Measurements from ENCODE around the gene SERTAD2. TPM values are rescaled to one million over a fixed set of nuclear protein-coding genes. Genes with fewer than 3 reads are reported as not detected.

The SERTAD2 gene
- total RNA-seq, 2 experiments from 2014 or later = 24.3 to 53.7 TPM

DNA sequence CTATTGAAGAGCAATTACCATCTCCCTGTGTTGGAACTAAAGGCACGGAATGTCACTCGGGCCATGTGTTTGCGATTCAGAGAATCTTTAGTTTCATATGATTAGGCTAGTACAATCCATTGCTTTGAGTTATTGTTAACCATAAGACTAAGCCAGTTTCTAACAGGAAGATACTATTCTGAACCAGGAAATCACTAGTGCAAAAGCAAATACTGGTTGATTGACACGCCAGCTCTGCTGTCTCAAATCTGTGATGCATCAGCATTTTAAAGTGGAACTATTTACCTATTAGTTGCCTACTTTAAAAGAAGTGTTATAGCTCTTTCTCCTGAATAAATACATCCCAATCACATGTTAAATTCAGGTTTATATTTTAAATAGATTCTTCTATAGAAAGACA lies 67.7 kb downstream of the SERTAD2 start:
- H3K36me3 Mint-ChIP-seq = peaks cover 24% of the 10 kb centered on the region
- no peak for DNase-seq
- H3K9me3 Mint-ChIP-seq (ENCODE audit: low read depth) = no peaks in the 10 kb centered on the region
- peaks cover 7% of the 10 kb centered on the region for H3K4me1 Mint-ChIP-seq
- CTCF ChIA-PET = interaction anchor here (1.0 to 3.0 kb wide), 14 partner anchors 14 to 292 kb away, joined by 3 to 15 read pairs (median 6); partner anchors contain the start of gene AFTPH
- no peak overlapping the region for H3K4me3 Mint-ChIP-seq
- H3K27me3 Mint-ChIP-seq = no peaks in the 10 kb centered on the region
- H3K27ac Mint-ChIP-seq = no peak overlapping the region
- ATAC-seq = no peak

GRCh38 chr2:64582774-64583340 lies 70.9 kb downstream of the SERTAD2 start:
- CTCF ChIA-PET = interaction anchor here (0.6 to 1.2 kb wide), 4 partner anchors 59 to 991 kb away, joined by 3 to 4 read pairs (median 4); no protein-coding TSS in a partner anchor
- Mint-ChIP-seq H3K27me3 (no peaks in the 10 kb centered on the region), H3K9me3 (ENCODE audit: low read depth) (no peaks in the 10 kb centered on the region), H3K36me3 (peaks cover 11% of the 10 kb centered on the region), H3K27ac (no peak overlapping the region), H3K4me1 (peaks cover 8% of the 10 kb centered on the region), H3K4me3 (no peak overlapping the region)
- ATAC-seq = no peak
- no peak for DNase-seq

GRCh38 chr2:64581777-64582539 lies 71.8 kb downstream of the SERTAD2 start:
- DNase-seq = no peak
- no peak for ATAC-seq
- Mint-ChIP-seq H3K27ac (no peak overlapping the region), H3K27me3 (no peaks in the 10 kb centered on the region), H3K36me3 (peaks cover 17% of the 10 kb centered on the region), H3K4me3 (no peak overlapping the region), H3K4me1 (peaks cover 7% of the 10 kb centered on the region), H3K9me3 (ENCODE audit: low read depth) (no peaks in the 10 kb centered on the region)
- CTCF ChIA-PET = interaction anchor here (1.2 to 2.1 kb wide), 4 partner anchors 10 to 285 kb away, joined by 4 to 9 read pairs (median 6); no protein-coding TSS in a partner anchor

Other genes starting within 250 kb of the SERTAD2 start
- gene LGALSL, start 199.8 kb downstream of the SERTAD2 start, total RNA-seq = 1 to 10 TPM; 1.1 to 1.3 TPM
- gene AFTPH, start 129.6 kb downstream of the SERTAD2 start, total RNA-seq = 10 to 100 TPM; 32.9 to 43.5 TPM